Right lobe of liver (tissue), 6 donors: ENCODE measurements around the gene NKD2. TPM values are rescaled to one million over a fixed set of nuclear protein-coding genes. Genes with fewer than 3 reads are reported as not detected.

ENCODE experiments used
- ATAC-seq, 4 donors: fragments of 200-7000 bp; cut with Tn5 transposase; one replicate each; pipeline ENCODE4 v1.9.1; 2020; ENCODE audit warnings: mild to moderate bottlenecking in 4 of 4, moderate library complexity in 4 of 4
- DNase-seq, 3 donors: peaks; one replicate each; pipeline ENCODE4 v3.0.0-alpha.2; 2020
- H3K27ac ChIP-seq, 3 donors: fragments of 200-600 bp; one replicate each; pipeline ENCODE4 v1.8.0; 2022
- H3K27me3 ChIP-seq, 2 donors: fragments of 200-600 bp; one replicate each; pipeline ENCODE4 v1.8.0; 2022
- H3K36me3 ChIP-seq, 4 donors: fragments of 200-600 bp; sonication (generic) in 1 of 4; one replicate each; pipeline versions ENCODE4 v1.5.1 to v1.8.0; 2017 to 2022; ENCODE audit warnings: control low read depth in 1 of 4
- H3K4me1 ChIP-seq, 4 donors: fragments of 200-600 bp; sonication (generic) in 1 of 4; one replicate each; pipeline versions ENCODE4 v1.5.1 to v1.8.0; 2017 to 2022; ENCODE audit warnings: control low read depth in 1 of 4
- H3K4me3 ChIP-seq, 3 donors: fragments of 200-600 bp; one replicate each; pipeline ENCODE4 v1.8.0; 2022
- H3K9me3 ChIP-seq, 4 donors: fragments of 200-600 bp; sonication (generic) in 1 of 4; one replicate each; pipeline versions ENCODE4 v1.5.1 to v1.8.0; 2017 to 2022; ENCODE audit warnings: control low read depth in 1 of 4
- POLR2A ChIP-seq: fragments of 450-650 bp; IDR thresholded peaks from one replicate; pipeline ENCODE4 v1.6.1; 2017; ENCODE audit warnings: antibody characterized with exemption, mild to moderate bottlenecking
- WGBS: methylation state at CpG from one replicate; pipeline ENCODE4 v1.1.6; 2018; ENCODE audit warnings: low coverage, low lambda C conversion rate; ENCODE audit not compliant: insufficient coverage; ENCODE audit errors: missing lambda C conversion rate; 5-methylcytosine and 5-hydroxymethylcytosine counted together
- intact Hi-C, 2 donors: fragments of 100-400 bp; cut with DNase I; formaldehyde crosslinking; loops; one replicate each; pipeline versions ENCODE4 v1.11.2 to v1.14.1; 2022
- total RNA-seq, 6 experiments: library from RNA; depleted of rRNA in 2 of 6; stranded (reverse); fragments of >200 nt in 2 of 6; fragmentation: NEBNext Ultra II Directional in 3 of 6; extraction: Animal tissue kit (Norgen Biotek cat#: 25700) in 3 of 6; gene quantifications; one replicate each; pipeline versions ENCODE4 v1.1.0 to v1.2.4, GENCODE V29; 2016 to 2023
- TF ChIP-seq, protein P1 (sequence below), 4 donors: fragments of 200-600 bp in 3 of 4; fragments of 450-650 bp in 1 of 4; IDR thresholded peaks; one replicate each; pipeline versions ENCODE4 v1.5.1 to v1.8.0; 2016 to 2022; ENCODE audit warnings: antibody characterized with exemption in 4 of 4, mild to moderate bottlenecking in 2 of 4
- donor health status: DM: no; HTN: yes; CAD: no.
- donor health status: DM: no; HTN: no; CAD: no.
- donor health status: DM: no; HTN: no; CAD: no.
- donor health status: DM: no; HTN: yes; CAD: no.
- donor health status: DM: no; HTN: yes; CAD: no.

The NKD2 gene
- total RNA-seq, 6 experiments from 2014 or later: 0.93 to 2.9 (median 2.2) TPM

- intact Hi-C loops: no loop called here
- H3K9me3 ChIP-seq: no peaks in the 10 kb centered on the region
- no peaks in the 10 kb centered on the region for H3K4me1 ChIP-seq
- H3K27me3 ChIP-seq: no peaks in the 10 kb centered on the region
- 50% methylated on average over 12 of the region's 26 CpGs for WGBS
- H3K36me3 ChIP-seq: no peaks in the 10 kb centered on the region
- DNase-seq: peak in 2 of 3 donors; percentile 13 to 52
- no peak overlapping the region for H3K27ac ChIP-seq
- TF ChIP-seq, protein P1, sequence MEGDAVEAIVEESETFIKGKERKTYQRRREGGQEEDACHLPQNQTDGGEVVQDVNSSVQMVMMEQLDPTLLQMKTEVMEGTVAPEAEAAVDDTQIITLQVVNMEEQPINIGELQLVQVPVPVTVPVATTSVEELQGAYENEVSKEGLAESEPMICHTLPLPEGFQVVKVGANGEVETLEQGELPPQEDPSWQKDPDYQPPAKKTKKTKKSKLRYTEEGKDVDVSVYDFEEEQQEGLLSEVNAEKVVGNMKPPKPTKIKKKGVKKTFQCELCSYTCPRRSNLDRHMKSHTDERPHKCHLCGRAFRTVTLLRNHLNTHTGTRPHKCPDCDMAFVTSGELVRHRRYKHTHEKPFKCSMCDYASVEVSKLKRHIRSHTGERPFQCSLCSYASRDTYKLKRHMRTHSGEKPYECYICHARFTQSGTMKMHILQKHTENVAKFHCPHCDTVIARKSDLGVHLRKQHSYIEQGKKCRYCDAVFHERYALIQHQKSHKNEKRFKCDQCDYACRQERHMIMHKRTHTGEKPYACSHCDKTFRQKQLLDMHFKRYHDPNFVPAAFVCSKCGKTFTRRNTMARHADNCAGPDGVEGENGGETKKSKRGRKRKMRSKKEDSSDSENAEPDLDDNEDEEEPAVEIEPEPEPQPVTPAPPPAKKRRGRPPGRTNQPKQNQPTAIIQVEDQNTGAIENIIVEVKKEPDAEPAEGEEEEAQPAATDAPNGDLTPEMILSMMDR (IDR thresholded peaks at IDR 0.05): no peak
- TF ChIP-seq POLR2A: no peak
- H3K4me3 ChIP-seq: no peak overlapping the region
- peak; percentile 5 to 55 (median 38) for ATAC-seq
Observed at GRCh38 chr5:1028481-1029281, 20.1 kb downstream of the NKD2 start.

GRCh38 chr5:1029282-1029944, 20.8 kb downstream of the NKD2 start:
- no peak overlapping the region for H3K27ac ChIP-seq
- TF ChIP-seq, protein P1 (IDR thresholded peaks at IDR 0.05): no peak
- TF ChIP-seq POLR2A: no peak
- no peaks in the 10 kb centered on the region for H3K4me1 ChIP-seq
- no peaks in the 10 kb centered on the region for H3K27me3 ChIP-seq
- DNase-seq (peak in 1 of 3 donors; percentile 10), ATAC-seq (no peak)
- WGBS: 83% methylated on average over 16 of the region's 24 CpGs
- H3K4me3 ChIP-seq: no peak overlapping the region
- intact Hi-C loops: no loop called here
- no peaks in the 10 kb centered on the region for H3K36me3 ChIP-seq
- no peaks in the 10 kb centered on the region for H3K9me3 ChIP-seq

DNA sequence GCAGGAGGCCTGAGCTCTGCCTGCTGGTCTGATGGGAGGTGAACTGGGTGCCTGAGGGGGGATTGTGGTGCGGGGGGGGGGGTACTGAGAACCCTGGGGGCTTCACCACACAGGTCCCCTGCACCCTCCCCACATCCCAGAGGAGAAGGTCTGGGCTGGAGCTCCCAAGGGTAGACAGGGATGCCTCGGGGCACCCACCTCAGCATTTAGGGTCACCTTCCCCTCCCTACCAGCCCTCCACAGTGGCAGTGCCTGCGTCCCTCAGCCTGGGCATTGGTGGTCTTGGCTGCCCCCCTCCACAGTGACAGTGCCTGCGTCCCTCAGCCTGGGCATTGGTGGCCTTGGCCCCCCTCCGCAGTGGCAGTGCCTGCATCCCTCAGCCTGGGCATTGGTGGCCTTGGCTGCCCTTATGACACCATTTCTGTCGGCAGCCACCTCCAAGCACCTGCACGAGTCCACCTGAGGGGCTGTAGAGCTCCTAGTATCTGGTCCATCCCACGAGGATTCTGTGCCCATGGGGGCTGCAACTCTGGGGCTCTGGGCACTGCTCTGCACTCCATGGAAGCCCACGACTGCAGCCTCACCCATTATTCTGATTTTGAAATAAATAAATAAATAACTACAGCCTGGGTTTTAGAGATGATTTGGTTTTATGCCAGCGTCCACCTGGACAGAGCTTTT, 21.5 kb downstream of the NKD2 start:
- H3K27ac ChIP-seq: no peak overlapping the region
- no peaks in the 10 kb centered on the region for H3K4me1 ChIP-seq
- ATAC-seq (no peak), DNase-seq (no peak)
- intact Hi-C loops: no loop called here
- H3K36me3 ChIP-seq: no peaks in the 10 kb centered on the region
- 60% methylated on average over 1 of the region's 10 CpGs for WGBS
- no peak overlapping the region for H3K4me3 ChIP-seq
- H3K27me3 ChIP-seq: no peaks in the 10 kb centered on the region
- no peaks in the 10 kb centered on the region for H3K9me3 ChIP-seq
- no peak for TF ChIP-seq POLR2A
- TF ChIP-seq, protein P1 (IDR thresholded peaks at IDR 0.05): no peak

- intact Hi-C loops: no loop called here
- Histone ChIP-seq H3K27me3 (no peaks in the 10 kb centered on the region), H3K4me3 (no peak overlapping the region), H3K4me1 (no peaks in the 10 kb centered on the region), H3K27ac (no peak overlapping the region), H3K36me3 (no peaks in the 10 kb centered on the region), H3K9me3 (no peaks in the 10 kb centered on the region)
- TF ChIP-seq, protein P1 (IDR thresholded peaks at IDR 0.05): no peak
- TF ChIP-seq POLR2A: no peak
- DNase-seq: peak in 1 of 3 donors; percentile 8
- ATAC-seq: no peak
- WGBS: no CpG with 5 or more reads among the region's 10 CpGs
Observed at GRCh38 chr5:1030801-1031271, 22.2 kb downstream of the NKD2 start.
